HepG2 (cell line): Measurements from ENCODE around the gene APBA3. TPM values are rescaled to one million over a fixed set of nuclear protein-coding genes. Genes with fewer than 3 reads are reported as not detected.
A peak's percentile ranks its signal among the peaks of the same experiment; 100 is the strongest.

Source experiments
- FOXC1 ChIP-seq: sonication (generic); formaldehyde crosslinking; IDR thresholded peaks from 2 replicates; pipeline ENCODE4 v1.8.0; 2022; ENCODE audit warnings: mild to moderate bottlenecking, missing genetic modification reagents, borderline replicate concordance
- MAZ ChIP-seq, 2 experiments: sonication (generic) in 1 of 2; formaldehyde crosslinking in 1 of 2; IDR thresholded peaks; 2 replicates each; pipeline versions ENCODE4 v1.5.0 to v1.6.1; 2012 to 2020; ENCODE audit warnings: low read depth in 2 of 2, mild to moderate bottlenecking in 2 of 2, borderline replicate concordance in 1 of 2, improper control_type of control experiment in 1 of 2, low read length in 1 of 2, missing genetic modification reagents in 1 of 2, moderate library complexity in 1 of 2
- NCOA2 ChIP-seq: sonication (generic); formaldehyde crosslinking; IDR thresholded peaks from 2 replicates; pipeline ENCODE4 v1.8.0; 2022; ENCODE audit warnings: inconsistent platforms
- PHF21A ChIP-seq: sonication (generic); formaldehyde crosslinking; IDR thresholded peaks from 2 replicates; pipeline ENCODE4 v1.5.0; 2020; ENCODE audit warnings: mild to moderate bottlenecking, missing genetic modification reagents
- RBM22 ChIP-seq: fragments of 200-400 bp; formaldehyde crosslinking; optimal IDR thresholded peaks from 2 replicates; pipeline ENCODE3; 2017; ENCODE audit warnings: mild to moderate bottlenecking, low read length, moderate library complexity
- U2AF1 ChIP-seq: fragments of 200-400 bp; formaldehyde crosslinking; optimal IDR thresholded peaks from 2 replicates; pipeline ENCODE3; 2017; ENCODE audit warnings: mild to moderate bottlenecking, low read depth, low read length
- ZBTB3 ChIP-seq: sonication (generic); formaldehyde crosslinking; IDR thresholded peaks from 2 replicates; pipeline ENCODE4 v1.4.0; 2020; ENCODE audit warnings: low read depth, mild to moderate bottlenecking, moderate library complexity, missing genetic modification reagents, borderline replicate concordance
- ZNF225 ChIP-seq: sonication (generic); formaldehyde crosslinking; IDR thresholded peaks from 2 replicates; pipeline ENCODE4 v1.4.0; 2020; ENCODE audit warnings: mild to moderate bottlenecking, missing genetic modification reagents
- ZNF609 ChIP-seq: sonication (generic); formaldehyde crosslinking; IDR thresholded peaks from 2 replicates; pipeline ENCODE4 v1.4.0; 2020; ENCODE audit warnings: mild to moderate bottlenecking, missing genetic modification reagents, borderline replicate concordance
- ZNF687 ChIP-seq: sonication (generic); formaldehyde crosslinking; IDR thresholded peaks from 2 replicates; pipeline ENCODE4 v1.5.1; 2020; ENCODE audit warnings: mild to moderate bottlenecking, missing genetic modification reagents, moderate library complexity
- polyA plus RNA-seq, 8 experiments: library from polyadenylated mRNA; depleted of rRNA in 3 of 8; stranded (reverse) in 7 of 8; unstranded in 1 of 8; fragments of >200 nt; fragmentation: Illumina TruSeq in 4 of 8; extraction: Trizol in 4 of 8; gene quantifications; 2 replicates each; pipeline versions ENCODE4 v1.2.1 to v1.2.3, GENCODE V29; 2011 to 2016; ENCODE audit warnings: low read depth in 4 of 8, missing spikeins in 1 of 8, mixed read lengths in 1 of 8; ENCODE audit not compliant: insufficient read depth in 1 of 8
- total RNA-seq, 5 experiments: library from RNA; depleted of rRNA; stranded (reverse); fragments of >200 nt; fragmentation: Illumina TruSeq; extraction: Trizol; gene quantifications; 2 replicates each; pipeline ENCODE4 v1.2.3, GENCODE V29; 2016; ENCODE audit warnings: low read depth in 1 of 5
- TF ChIP-seq, protein P1 (sequence below): sonication (generic); formaldehyde crosslinking; IDR thresholded peaks from 2 replicates; pipeline ENCODE4 v1.4.0; 2020; ENCODE audit warnings: missing genetic modification reagents
- TF ChIP-seq, protein P2 (sequence below): sonication (generic); IDR thresholded peaks from 2 replicates; pipeline ENCODE4 v1.6.1; 2016; ENCODE audit warnings: low read depth, borderline replicate concordance

The APBA3 gene
- total and polyA plus RNA-seq, 2 of the 13 experiments (the other 11 are each of a cell fraction or from before 2014, with no cell fraction given) = 14.2 to 14.3 TPM

GRCh38 chr19:3721131-3721886 is 40.2 kb downstream of the APBA3 start (continued):
- TF ChIP-seq, protein P1, sequence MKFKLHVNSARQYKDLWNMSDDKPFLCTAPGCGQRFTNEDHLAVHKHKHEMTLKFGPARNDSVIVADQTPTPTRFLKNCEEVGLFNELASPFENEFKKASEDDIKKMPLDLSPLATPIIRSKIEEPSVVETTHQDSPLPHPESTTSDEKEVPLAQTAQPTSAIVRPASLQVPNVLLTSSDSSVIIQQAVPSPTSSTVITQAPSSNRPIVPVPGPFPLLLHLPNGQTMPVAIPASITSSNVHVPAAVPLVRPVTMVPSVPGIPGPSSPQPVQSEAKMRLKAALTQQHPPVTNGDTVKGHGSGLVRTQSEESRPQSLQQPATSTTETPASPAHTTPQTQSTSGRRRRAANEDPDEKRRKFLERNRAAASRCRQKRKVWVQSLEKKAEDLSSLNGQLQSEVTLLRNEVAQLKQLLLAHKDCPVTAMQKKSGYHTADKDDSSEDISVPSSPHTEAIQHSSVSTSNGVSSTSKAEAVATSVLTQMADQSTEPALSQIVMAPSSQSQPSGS (CRISPR knock-in tag) = peak; percentile 28; the same call in 1 of the 2 replicates
- TF ChIP-seq U2AF1 (peak; percentile 75), ZNF609 (CRISPR knock-in tag) (no peak), ZNF687 (CRISPR knock-in tag) (peak; percentile 55), FOXC1 (peak; percentile 78), PHF21A (CRISPR knock-in tag) (no peak), NCOA2 (no peak), ZNF225 (CRISPR knock-in tag) (no peak), ZBTB3 (no peak), RBM22 (peak; percentile 77), MAZ (IDR thresholded peaks at IDR 0.05; ENCODE audit: borderline replicate concordance, low read depth, low read length) (peak; percentile 96), MAZ (CRISPR knock-in tag; IDR thresholded peaks at IDR 0.05; ENCODE audit: low read depth) (peak; percentile 91)
- TF ChIP-seq, protein P2, sequence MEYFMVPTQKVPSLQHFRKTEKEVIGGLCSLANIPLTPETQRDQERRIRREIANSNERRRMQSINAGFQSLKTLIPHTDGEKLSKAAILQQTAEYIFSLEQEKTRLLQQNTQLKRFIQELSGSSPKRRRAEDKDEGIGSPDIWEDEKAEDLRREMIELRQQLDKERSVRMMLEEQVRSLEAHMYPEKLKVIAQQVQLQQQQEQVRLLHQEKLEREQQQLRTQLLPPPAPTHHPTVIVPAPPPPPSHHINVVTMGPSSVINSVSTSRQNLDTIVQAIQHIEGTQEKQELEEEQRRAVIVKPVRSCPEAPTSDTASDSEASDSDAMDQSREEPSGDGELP = peak; percentile 28; the same call in 1 of the 2 replicates
